GM23338 (cell line): ENCODE data around the gene LYPD5. TPM values are rescaled to one million over a fixed set of nuclear protein-coding genes. Genes with fewer than 3 reads are reported as not detected.

Experiments
- ATAC-seq: fragments of 200-7000 bp; cut with Tn5 transposase; 3 replicates; pipeline ENCODE4 v1.9.1; 2020
- DNase-seq: peaks from one replicate; pipeline ENCODE4 v3.0.0-alpha.2; 2015; ENCODE audit warnings: low spot score
- H2AFZ ChIP-seq: fragments of 200-600 bp; sonication (generic); 2 replicates; pipeline ENCODE4 v1.8.0; 2016; ENCODE audit warnings: antibody characterized with exemption, mild to moderate bottlenecking, moderate library complexity
- H3F3A ChIP-seq: fragments of 200-600 bp; sonication (generic); replicated peaks from 2 replicates; pipeline ENCODE4 v1.8.0; 2017; ENCODE audit warnings: antibody characterized with exemption, mixed run types, low read depth
- H3K27ac ChIP-seq: fragments of 200-600 bp; sonication (generic); 2 replicates; pipeline ENCODE4 v1.6.1; 2016; ENCODE audit warnings: low read depth
- H3K27me3 ChIP-seq: fragments of 200-600 bp; sonication (generic); 2 replicates; pipeline ENCODE4 v1.8.0; 2016; ENCODE audit warnings: mild to moderate bottlenecking, mixed run types, moderate library complexity; ENCODE audit not compliant: insufficient read depth
- H3K36me3 ChIP-seq: fragments of 200-600 bp; sonication (generic); 2 replicates; pipeline ENCODE4 v1.8.0; 2016; ENCODE audit warnings: mild to moderate bottlenecking; ENCODE audit not compliant: insufficient read depth
- H3K4me1 ChIP-seq: fragments of 200-600 bp; sonication (generic); 2 replicates; pipeline ENCODE4 v1.8.0; 2016; ENCODE audit warnings: mild to moderate bottlenecking, moderate library complexity; ENCODE audit not compliant: insufficient read depth
- H3K4me2 ChIP-seq: fragments of 200-600 bp; sonication (generic); 2 replicates; pipeline ENCODE4 v1.7.1; 2017; ENCODE audit warnings: mixed run types
- H3K4me3 ChIP-seq: fragments of 200-600 bp; sonication (generic); 2 replicates; pipeline ENCODE4 v1.6.1; 2016; ENCODE audit warnings: mixed run types
- H3K79me2 ChIP-seq: fragments of 200-600 bp; sonication (generic); replicated peaks from 2 replicates; pipeline ENCODE4 v1.8.0; 2017; ENCODE audit warnings: mild to moderate bottlenecking; ENCODE audit not compliant: insufficient read depth
- H3K9me2 ChIP-seq: fragments of 200-600 bp; sonication (generic); 2 replicates; pipeline ENCODE4 v1.8.0; 2017; ENCODE audit not compliant: insufficient read depth
- H4K20me1 ChIP-seq: fragments of 200-600 bp; sonication (generic); replicated peaks from 2 replicates; pipeline ENCODE4 v1.8.0; 2017; ENCODE audit warnings: mild to moderate bottlenecking; ENCODE audit not compliant: insufficient read depth
- H3K27ac Mint-ChIP-seq: 2 replicates; pipeline ENCODE4 v1.8.0; 2020; ENCODE audit warnings: inconsistent platforms, mild to moderate bottlenecking, moderate library complexity, mixed read lengths
- H3K27me3 Mint-ChIP-seq: 3 replicates; pipeline ENCODE4 v1.8.0; 2022; ENCODE audit warnings: low read depth, mild to moderate bottlenecking, moderate library complexity, mixed read lengths, inconsistent platforms; ENCODE audit not compliant: insufficient read depth, poor library complexity
- H3K36me3 Mint-ChIP-seq: 3 replicates; pipeline ENCODE4 v1.8.0; 2021; ENCODE audit warnings: low read depth, mild to moderate bottlenecking, inconsistent platforms, moderate library complexity, mixed read lengths
- H3K4me1 Mint-ChIP-seq: 3 replicates; pipeline ENCODE4 v1.8.0; 2020; ENCODE audit warnings: mild to moderate bottlenecking, inconsistent platforms, mixed read lengths
- H3K4me3 Mint-ChIP-seq: 3 replicates; pipeline ENCODE4 v1.8.0; 2021; ENCODE audit warnings: moderate library complexity, mild to moderate bottlenecking, inconsistent platforms, mixed read lengths
- H3K9me3 Mint-ChIP-seq: 3 replicates; pipeline ENCODE4 v1.8.0; 2020; ENCODE audit warnings: moderate library complexity, mild to moderate bottlenecking, inconsistent platforms, mixed read lengths
- CTCF ChIP-seq, 2 experiments: fragments of 200-600 bp in 1 of 2; sonication (generic) in 1 of 2; conservative IDR thresholded peaks; 2 replicates each; pipeline versions ENCODE4 v1.5.1 to v1.6.1; 2016 to 2017; ENCODE audit warnings: antibody characterized with exemption in 2 of 2, low read depth in 2 of 2, mild to moderate bottlenecking in 2 of 2, moderate library complexity in 1 of 2
- ETS1 ChIP-seq: IDR thresholded peaks from 2 replicates; pipeline ENCODE4 v1.6.1; 2016; ENCODE audit warnings: antibody characterized with exemption
- NANOG ChIP-seq: IDR thresholded peaks from 2 replicates; pipeline ENCODE4 v1.6.1; 2016; ENCODE audit warnings: antibody characterized with exemption, borderline replicate concordance
- POLR2AphosphoS5 ChIP-seq: IDR thresholded peaks from 2 replicates; pipeline ENCODE4 v1.6.1; 2016; ENCODE audit warnings: antibody characterized with exemption, low read depth
- polyA plus RNA-seq: library from polyadenylated mRNA; unstranded; fragments of >200 nt; fragmentation: Nextera tagmentation; extraction: Ambion mirVana; gene quantifications from 2 replicates; pipeline ENCODE4 v1.2.1, GENCODE V29; 2016
- total RNA-seq: library from RNA; depleted of rRNA; stranded (reverse); fragments of >200 nt; shearing (Covaris generic); gene quantifications from 2 replicates; pipeline ENCODE4 v1.2.3, GENCODE V29; 2014

LYPD5 gene
- total and polyA plus RNA-seq, 2 experiments from 2014 or later, result 1.1 to 1.5 TPM

- H3K9me3 Mint-ChIP-seq, result no peaks in the 10 kb centered on the region; the same call in 2 of the 3 replicates
- peaks cover 40% of the 10 kb centered on the region for H3K27me3 Mint-ChIP-seq
- H2AFZ ChIP-seq, result no peak overlapping the region
- H3K36me3 ChIP-seq, result no peaks in the 10 kb centered on the region
- H3K27me3 ChIP-seq, result peaks cover 29% of the 10 kb centered on the region
- H3K4me3 Mint-ChIP-seq, result no peak overlapping the region
- no peak for ATAC-seq
- H3K4me2 ChIP-seq, result no peak overlapping the region
- peaks cover 13% of the 10 kb centered on the region; the same call in 1 of the 2 replicates for H3K4me1 ChIP-seq
- peaks cover 23% of the 10 kb centered on the region for H3K4me1 Mint-ChIP-seq
- DNase-seq, result no peak
- H3K9me2 ChIP-seq, result no peaks in the 10 kb centered on the region
- H3K4me3 ChIP-seq, result no peak overlapping the region
- no peaks in the 10 kb centered on the region for H3K36me3 Mint-ChIP-seq
- H3F3A ChIP-seq, result no peaks in the 10 kb centered on the region
- no peaks in the 10 kb centered on the region for H4K20me1 ChIP-seq
- TF ChIP-seq CTCF (conservative IDR thresholded peaks at IDR 0.05; ENCODE audit: low read depth in 2 of 2) (no peak), ETS1 (no peak), POLR2AphosphoS5 (no peak)
- H3K79me2 ChIP-seq, result no peaks in the 10 kb centered on the region
- H3K27ac Mint-ChIP-seq, result no peak overlapping the region
- H3K27ac ChIP-seq, result no peak overlapping the region
Observed at GRCh38 chr19:43769256-43769655, 33.0 kb downstream of the LYPD5 start.

- Histone ChIP-seq H3K27me3 (peaks cover 21% of the 10 kb centered on the region), H3K4me1 (peaks cover 6% of the 10 kb centered on the region; the same call in 1 of the 2 replicates), H4K20me1 (no peaks in the 10 kb centered on the region), H3K4me3 (no peak overlapping the region), H3K9me2 (no peaks in the 10 kb centered on the region), H3K79me2 (no peaks in the 10 kb centered on the region), H3K4me2 (no peak overlapping the region), H2AFZ (no peak overlapping the region), H3F3A (no peaks in the 10 kb centered on the region), H3K27ac (no peak overlapping the region), H3K36me3 (no peaks in the 10 kb centered on the region)
- Mint-ChIP-seq H3K36me3 (no peaks in the 10 kb centered on the region), H3K9me3 (no peaks in the 10 kb centered on the region; the same call in 2 of the 3 replicates), H3K27ac (no peak overlapping the region), H3K4me3 (no peak overlapping the region), H3K4me1 (peaks cover 18% of the 10 kb centered on the region), H3K27me3 (peaks cover 34% of the 10 kb centered on the region)
- ATAC-seq (no peak), DNase-seq (no peak)
- no peak for TF ChIP-seq NANOG
Observed at GRCh38 chr19:43768273-43769050, 33.8 kb downstream of the LYPD5 start.

GRCh38 chr19:43767818-43768217 lies 34.4 kb downstream of the LYPD5 start:
- H3F3A ChIP-seq, result no peaks in the 10 kb centered on the region
- H4K20me1 ChIP-seq, result no peaks in the 10 kb centered on the region
- 0 out of 2 replicates have a peak, but pooled peaks cover under 1% of the 10 kb centered on the region for H3K4me1 ChIP-seq
- Mint-ChIP-seq H3K4me3 (no peak overlapping the region), H3K9me3 (no peaks in the 10 kb centered on the region; the same call in 2 of the 3 replicates), H3K36me3 (no peaks in the 10 kb centered on the region), H3K4me1 (peaks cover 13% of the 10 kb centered on the region; the same call in 1 of the 3 replicates), H3K27ac (no peak overlapping the region), H3K27me3 (peaks cover 28% of the 10 kb centered on the region)
- H3K4me3 ChIP-seq, result no peak overlapping the region
- DNase-seq (no peak), ATAC-seq (no peak)
- no peak overlapping the region for H3K27ac ChIP-seq
- no peaks in the 10 kb centered on the region for H3K79me2 ChIP-seq
- no peak overlapping the region for H3K4me2 ChIP-seq
- H3K27me3 ChIP-seq, result peaks cover 15% of the 10 kb centered on the region
- H2AFZ ChIP-seq, result no peak overlapping the region
- no peaks in the 10 kb centered on the region for H3K9me2 ChIP-seq
- H3K36me3 ChIP-seq, result no peaks in the 10 kb centered on the region
- TF ChIP-seq ETS1, result no peak
